Psoas muscle (tissue), 8 donors: Measurements from ENCODE around the gene ABHD17A. TPM values are rescaled to one million over a fixed set of nuclear protein-coding genes. Genes with fewer than 3 reads are reported as not detected.

Experiments
- ATAC-seq, 4 donors: fragments of 200-7000 bp; cut with Tn5 transposase; one replicate each; pipeline ENCODE4 v1.9.1; 2020; ENCODE audit warnings: moderate library complexity in 3 of 4, mild to moderate bottlenecking in 2 of 4
- DNase-seq, 2 donors: peaks; one replicate each; pipeline ENCODE4 v3.0.0-alpha.2; 2020
- H3K27ac ChIP-seq: fragments of 200-600 bp; one replicate; pipeline ENCODE4 v1.8.0; 2022
- H3K27me3 ChIP-seq, 3 donors: fragments of 200-600 bp in 1 of 3; one replicate each; pipeline versions ENCODE4 v1.6.1 to v1.8.0; 2013 to 2022; ENCODE audit warnings: low read length in 2 of 3, mild to moderate bottlenecking in 2 of 3, moderate library complexity in 1 of 3; ENCODE audit not compliant: insufficient read depth in 3 of 3
- H3K36me3 ChIP-seq, 2 donors: fragments of 200-600 bp in 1 of 2; one replicate each; pipeline versions ENCODE4 v1.6.1 to v1.8.0; 2013 to 2022; ENCODE audit warnings: low read depth in 1 of 2, mild to moderate bottlenecking in 1 of 2, moderate library complexity in 1 of 2; ENCODE audit not compliant: insufficient read depth in 1 of 2
- H3K4me1 ChIP-seq: fragments of 200-600 bp; one replicate; pipeline ENCODE4 v1.8.0; 2022
- H3K4me3 ChIP-seq: fragments of 200-600 bp; one replicate; pipeline ENCODE4 v1.8.0; 2022; ENCODE audit warnings: mild to moderate bottlenecking
- H3K9me3 ChIP-seq: fragments of 200-600 bp; one replicate; pipeline ENCODE4 v1.8.0; 2022
- CTCF ChIP-seq: fragments of 200-600 bp; IDR thresholded peaks from one replicate; pipeline ENCODE4 v1.8.0; 2022; ENCODE audit warnings: antibody characterized with exemption
- WGBS, 3 donors: extraction: QIAGEN DNeasy Blood & Tissue Kit; methylation state at CpG; one replicate each; pipeline versions ENCODE4 v1.1.6 to v1.1.7; 2013; 5-methylcytosine and 5-hydroxymethylcytosine counted together
- intact Hi-C, 2 donors: fragments of 100-400 bp; cut with DNase I; formaldehyde crosslinking; loops; one replicate each; pipeline versions ENCODE4 v1.11.0 to v1.14.2; 2022
- polyA plus RNA-seq, 3 donors: library from polyadenylated mRNA; stranded (reverse); fragments of 200-250 nt; gene quantifications; one replicate each; pipeline ENCODE4 v1.2.3, GENCODE V29; 2013
- total RNA-seq, 4 donors: library from RNA; stranded (reverse); fragmentation: NEBNext Ultra II Directional in 2 of 4; extraction: Animal tissue kit (Norgen Biotek cat#: 25700) in 2 of 4; gene quantifications; one replicate each; pipeline versions ENCODE4 v1.2.1 to v1.2.4, GENCODE V29; 2021 to 2023
- donor health status: healthy with polysubstance abuse.
- donor health status: DM: no; HTN: no; CAD: no; lungs with moderate emphysema.
- donor health status: Bipolar disorder and iron deficiency.
- donor health status: healthy.
- donor health status: DM: yes; HTN: yes; CAD: no.
- donor health status: DM: no; HTN: no; CAD: no.
- donor health status: DM: no; HTN: no; CAD: no.
- donor health status: DM: yes; HTN: yes; CAD: no.

Gene ABHD17A
- total and polyA plus RNA-seq, 7 donors, result 35.5 to 58.9 (median 44.8) TPM

- Histone ChIP-seq H3K4me3 (peak within 1 kb of the TSS; percentile 79), H3K9me3 (no peaks in the 10 kb centered on the region), H3K27me3 (no peaks in the 10 kb centered on the region), H3K36me3 (no peaks in the 10 kb centered on the region), H3K27ac (peak within 1 kb of the TSS; percentile 85), H3K4me1 (peaks cover 8% of the 10 kb centered on the region)
- DNase-seq (peak; percentile 100), ATAC-seq (peak; percentile 96 to 97 (median 96))
- TF ChIP-seq CTCF, result no peak
- 0 to 1% (median 1%) methylated on average over 56 to 92 of the region's 92 CpGs for WGBS, 3 donors
- intact Hi-C loops, result no loop called here
Measured at GRCh38 chr19:1905110-1905862, 20.0 kb upstream of the ABHD17A start, which contains the start of the genes ADAT3 and SCAMP4. Gene ADAT3 (plus strand): TSS chr19:1905399. CDS start chr19:1912048, 6,649 bp downstream. Gene SCAMP4 (plus strand): TSS chr19:1905399. CDS start chr19:1915020, 9,621 bp downstream.

- no peak for DNase-seq
- no peaks in the 10 kb centered on the region for H3K9me3 ChIP-seq
- ATAC-seq, result no peak
- peak overlapping the region; percentile 79 for H3K4me3 ChIP-seq
- intact Hi-C loops, result no loop called here
- no peak for TF ChIP-seq CTCF
- H3K36me3 ChIP-seq, result no peaks in the 10 kb centered on the region
- H3K27me3 ChIP-seq, result no peaks in the 10 kb centered on the region
- peak overlapping the region; percentile 85 for H3K27ac ChIP-seq
- H3K4me1 ChIP-seq, result peaks cover 7% of the 10 kb centered on the region
- 43 to 48% (median 47%) methylated on average over 8 of the region's 8 CpGs for WGBS, 3 donors
Measured at GRCh38 chr19:1904860-1905109, 19.5 kb upstream of the ABHD17A start.

- no peak for DNase-seq
- Histone ChIP-seq H3K27me3 (no peaks in the 10 kb centered on the region), H3K9me3 (no peaks in the 10 kb centered on the region), H3K4me1 (peaks cover 5% of the 10 kb centered on the region), H3K4me3 (no peak overlapping the region), H3K36me3 (no peaks in the 10 kb centered on the region), H3K27ac (no peak overlapping the region)
- no peak for ATAC-seq
- 72 to 81% (median 77%) methylated on average over 6 of the region's 6 CpGs for WGBS, 3 donors
- TF ChIP-seq CTCF, result no peak
- intact Hi-C loops, result no loop called here
Measured at GRCh38 chr19:1902923-1903322, 17.6 kb upstream of the ABHD17A start.

GRCh38 chr19:1901940-1902404 is 16.7 kb upstream of the ABHD17A start:
- H3K9me3 ChIP-seq, result no peaks in the 10 kb centered on the region
- TF ChIP-seq CTCF, result no peak
- no peak for ATAC-seq
- peak in 1 of 2 donors; percentile 62 for DNase-seq
- intact Hi-C loops, result no loop called here
- H3K36me3 ChIP-seq, result no peaks in the 10 kb centered on the region
- H3K4me1 ChIP-seq, result peaks cover 10% of the 10 kb centered on the region
- H3K4me3 ChIP-seq, result no peak overlapping the region
- WGBS, 3 donors, result 82 to 85% (median 82%) methylated on average over 16 of the region's 16 CpGs
- H3K27me3 ChIP-seq, result no peaks in the 10 kb centered on the region
- no peak overlapping the region for H3K27ac ChIP-seq
